HEK293 (cell line): ENCODE data around the gene KDF1.

Experiments
- ZNF777 ChIP-seq: fragments of 450-650 bp; formaldehyde crosslinking; IDR thresholded peaks from 2 replicates; pipeline ENCODE4 v1.5.1; 2017; ENCODE audit warnings: missing biosample characterization, missing genetic modification characterization, borderline replicate concordance
- TF ChIP-seq, protein P1 (sequence below): fragments of 450-650 bp; formaldehyde crosslinking; IDR thresholded peaks from 2 replicates; pipeline ENCODE4 v1.5.1; 2016; ENCODE audit warnings: missing biosample characterization, missing genetic modification characterization

- TF ChIP-seq ZNF777: no peak
- TF ChIP-seq, protein P1, sequence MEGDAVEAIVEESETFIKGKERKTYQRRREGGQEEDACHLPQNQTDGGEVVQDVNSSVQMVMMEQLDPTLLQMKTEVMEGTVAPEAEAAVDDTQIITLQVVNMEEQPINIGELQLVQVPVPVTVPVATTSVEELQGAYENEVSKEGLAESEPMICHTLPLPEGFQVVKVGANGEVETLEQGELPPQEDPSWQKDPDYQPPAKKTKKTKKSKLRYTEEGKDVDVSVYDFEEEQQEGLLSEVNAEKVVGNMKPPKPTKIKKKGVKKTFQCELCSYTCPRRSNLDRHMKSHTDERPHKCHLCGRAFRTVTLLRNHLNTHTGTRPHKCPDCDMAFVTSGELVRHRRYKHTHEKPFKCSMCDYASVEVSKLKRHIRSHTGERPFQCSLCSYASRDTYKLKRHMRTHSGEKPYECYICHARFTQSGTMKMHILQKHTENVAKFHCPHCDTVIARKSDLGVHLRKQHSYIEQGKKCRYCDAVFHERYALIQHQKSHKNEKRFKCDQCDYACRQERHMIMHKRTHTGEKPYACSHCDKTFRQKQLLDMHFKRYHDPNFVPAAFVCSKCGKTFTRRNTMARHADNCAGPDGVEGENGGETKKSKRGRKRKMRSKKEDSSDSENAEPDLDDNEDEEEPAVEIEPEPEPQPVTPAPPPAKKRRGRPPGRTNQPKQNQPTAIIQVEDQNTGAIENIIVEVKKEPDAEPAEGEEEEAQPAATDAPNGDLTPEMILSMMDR: no peak
Observed at GRCh38 chr1:26923711-26924110, 36.6 kb downstream of the KDF1 start.
